Spleen (tissue), 11 donors: ENCODE data around the gene GARIN5B. TPM values are rescaled to one million over a fixed set of nuclear protein-coding genes. Genes with fewer than 3 reads are reported as not detected.

Experiments
- DNase-seq: peaks from one replicate; pipeline ENCODE4 v3.0.0-alpha.2; 2020
- H3K27ac ChIP-seq, 8 donors: fragments of 200-600 bp; sonication (generic) in 7 of 8; 1 replicate in 4 of 8; 2 replicates in 4 of 8; pipeline versions ENCODE4 v1.5.0 to v1.8.0; 2016 to 2021; ENCODE audit warnings: inconsistent platforms in 4 of 8, mild to moderate bottlenecking in 4 of 8, moderate library complexity in 1 of 8
- H3K27me3 ChIP-seq, 7 donors: fragments of 200-600 bp; sonication (generic) in 6 of 7; replicated peaks in 1 of 7; 1 replicate in 4 of 7; 2 replicates in 3 of 7; pipeline versions ENCODE4 v1.5.0 to v1.8.0; 2016 to 2021; ENCODE audit warnings: inconsistent platforms in 3 of 7, mild to moderate bottlenecking in 1 of 7
- H3K36me3 ChIP-seq, 6 donors: fragments of 200-600 bp; sonication (generic) in 5 of 6; 1 replicate in 4 of 6; 2 replicates in 2 of 6; pipeline versions ENCODE4 v1.5.0 to v1.8.0; 2016 to 2021; ENCODE audit warnings: inconsistent platforms in 2 of 6
- H3K4me1 ChIP-seq, 6 donors: fragments of 200-600 bp; sonication (generic) in 5 of 6; 1 replicate in 3 of 6; 2 replicates in 3 of 6; pipeline versions ENCODE4 v1.5.0 to v1.8.0; 2016 to 2021; ENCODE audit warnings: inconsistent platforms in 3 of 6
- H3K4me3 ChIP-seq, 8 donors: fragments of 200-600 bp; sonication (generic) in 7 of 8; 1 replicate in 4 of 8; 2 replicates in 4 of 8; pipeline versions ENCODE4 v1.5.0 to v1.8.0; 2016 to 2021; ENCODE audit warnings: inconsistent platforms in 4 of 8, mild to moderate bottlenecking in 4 of 8, moderate library complexity in 2 of 8
- H3K9me3 ChIP-seq, 8 donors: fragments of 200-600 bp; sonication (generic) in 7 of 8; 1 replicate in 4 of 8; 2 replicates in 4 of 8; pipeline versions ENCODE4 v1.5.0 to v1.8.0; 2016 to 2021; ENCODE audit warnings: inconsistent platforms in 4 of 8
- CTCF ChIP-seq, 11 experiments: fragments of 200-600 bp in 7 of 11; fragments of 450-650 bp in 4 of 11; sonication (generic) in 4 of 11; IDR thresholded peaks in 8 of 11; conservative IDR thresholded peaks in 3 of 11; 1 replicate in 7 of 11; 2 replicates in 4 of 11; pipeline versions ENCODE4 v1.4.0 to v1.8.0; 2016 to 2021; ENCODE audit warnings: antibody characterized with exemption in 11 of 11, inconsistent platforms in 4 of 11, mild to moderate bottlenecking in 1 of 11
- POLR2A ChIP-seq, 3 donors: fragments of 450-650 bp; IDR thresholded peaks; one replicate each; pipeline ENCODE4 v1.5.1; 2017; ENCODE audit warnings: antibody characterized with exemption in 3 of 3, mild to moderate bottlenecking in 1 of 3
- POLR2AphosphoS5 ChIP-seq, 3 donors: sonication (generic); formaldehyde crosslinking; IDR thresholded peaks; one replicate each; pipeline ENCODE4 v1.5.1; 2017; ENCODE audit warnings: antibody characterized with exemption in 3 of 3
- WGBS, 5 donors: extraction: QIAGEN DNeasy Blood & Tissue Kit in 3 of 5; methylation state at CpG; one replicate each; pipeline versions ENCODE4 v1.1.5 to v1.1.7; 2013 to 2018; 5-methylcytosine and 5-hydroxymethylcytosine counted together
- intact Hi-C: fragments of 100-400 bp; cut with DNase I; formaldehyde crosslinking; loops from one replicate; pipeline ENCODE4 v1.15.0; 2023; ENCODE audit warnings: low total_unique reads
- polyA plus RNA-seq, 3 donors: library from polyadenylated mRNA; stranded (reverse); fragments of 200-250 nt; gene quantifications; one replicate each; pipeline ENCODE4 v1.2.1, GENCODE V29; 2013
- total RNA-seq, 7 donors: library from RNA; depleted of rRNA in 3 of 7; stranded (reverse); fragments of >200 nt in 3 of 7; fragmentation: NEBNext Ultra II Directional in 4 of 7; extraction: Animal tissue kit (Norgen Biotek cat#: 25700) in 4 of 7; gene quantifications; one replicate each; pipeline versions ENCODE4 v1.1.0 to v1.2.1, GENCODE V29; 2016 to 2021
- donor health status: healthy with polysubstance abuse.
- donor health status: DM: no; HTN: no; CAD: no; lungs with moderate emphysema.
- donor health status: DM: no; HTN: no; CAD: no.
- donor health status: Bipolar disorder and iron deficiency.
- donor health status: healthy.
- donor health status: DM: no; HTN: no; CAD: no.
- donor health status: DM: yes; HTN: yes; CAD: no.

Gene GARIN5B
- total and polyA plus RNA-seq, 10 donors: not detected

DNA sequence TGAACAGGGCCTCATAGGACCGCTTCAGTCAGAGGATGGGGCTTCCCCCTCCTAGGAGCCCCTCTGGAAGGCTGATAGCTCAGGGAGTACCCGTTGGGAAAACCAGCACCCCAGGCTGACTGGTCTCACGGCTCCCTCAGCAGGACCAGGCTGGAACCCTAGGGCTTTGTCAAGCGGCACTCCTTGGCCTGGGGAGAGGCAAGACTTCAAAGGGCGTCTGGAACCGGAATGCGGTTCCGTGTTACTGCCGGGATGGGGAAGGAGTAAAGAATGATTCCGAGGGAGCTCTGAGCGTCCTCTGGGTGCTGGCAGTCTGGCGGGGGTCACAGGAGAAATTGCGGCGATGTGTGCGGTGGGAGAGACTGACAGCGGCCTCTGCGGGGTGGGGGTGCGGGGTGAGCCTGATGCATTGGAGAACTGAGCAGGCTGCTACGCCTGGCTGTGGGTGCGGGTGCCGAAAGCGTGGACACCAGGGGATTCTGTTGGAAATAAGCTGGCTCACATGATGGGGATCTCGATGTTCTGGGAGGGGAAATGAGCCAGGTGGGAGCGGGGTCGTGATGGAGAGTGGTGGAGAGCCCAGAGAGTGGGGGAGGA, 10.4 kb downstream of the GARIN5B start:
- H3K27ac ChIP-seq: no peak overlapping the region
- no peak for TF ChIP-seq CTCF (IDR thresholded peaks at IDR 0.05 in 8 of 11, conservative IDR thresholded peaks at IDR 0.05 in 3 of 11)
- TF ChIP-seq POLR2A (IDR thresholded peaks at IDR 0.05): no peak
- no peak for TF ChIP-seq POLR2AphosphoS5 (IDR thresholded peaks at IDR 0.05)
- DNase-seq: no peak
- WGBS, 5 donors: 63 to 75% (median 71%) methylated on average over 24 to 25 of the region's 25 CpGs
- H3K27me3 ChIP-seq: peaks cover 0 to 76% (median 44%) of the 10 kb centered on the region in 7 donors
- H3K4me3 ChIP-seq: no peak overlapping the region
- H3K9me3 ChIP-seq: no peaks in the 10 kb centered on the region
- intact Hi-C loops: no loop called here
- peaks cover 0 to 8% (median 0%) of the 10 kb centered on the region in 6 donors for H3K36me3 ChIP-seq
- H3K4me1 ChIP-seq: peaks cover 9 to 29% (median 18%) of the 10 kb centered on the region in 6 donors

- Histone ChIP-seq H3K9me3 (no peaks in the 10 kb centered on the region), H3K27ac (no peak overlapping the region), H3K4me3 (no peak overlapping the region), H3K27me3 (peaks cover 0 to 72% (median 44%) of the 10 kb centered on the region in 7 donors), H3K36me3 (peaks cover 0 to 14% (median 2%) of the 10 kb centered on the region in 6 donors), H3K4me1 (peaks cover 9 to 29% (median 18%) of the 10 kb centered on the region in 6 donors)
- no peak for DNase-seq
- WGBS, 5 donors: 35 to 69% (median 41%) methylated on average over 6 of the region's 6 CpGs
- intact Hi-C loops: no loop called here
- TF ChIP-seq POLR2A (IDR thresholded peaks at IDR 0.05) (no peak), POLR2AphosphoS5 (IDR thresholded peaks at IDR 0.05) (no peak), CTCF (IDR thresholded peaks at IDR 0.05 in 8 of 11, conservative IDR thresholded peaks at IDR 0.05 in 3 of 11) (no peak)
Observed at GRCh38 chr19:55352040-55352439, 11.0 kb downstream of the GARIN5B start.

DNA sequence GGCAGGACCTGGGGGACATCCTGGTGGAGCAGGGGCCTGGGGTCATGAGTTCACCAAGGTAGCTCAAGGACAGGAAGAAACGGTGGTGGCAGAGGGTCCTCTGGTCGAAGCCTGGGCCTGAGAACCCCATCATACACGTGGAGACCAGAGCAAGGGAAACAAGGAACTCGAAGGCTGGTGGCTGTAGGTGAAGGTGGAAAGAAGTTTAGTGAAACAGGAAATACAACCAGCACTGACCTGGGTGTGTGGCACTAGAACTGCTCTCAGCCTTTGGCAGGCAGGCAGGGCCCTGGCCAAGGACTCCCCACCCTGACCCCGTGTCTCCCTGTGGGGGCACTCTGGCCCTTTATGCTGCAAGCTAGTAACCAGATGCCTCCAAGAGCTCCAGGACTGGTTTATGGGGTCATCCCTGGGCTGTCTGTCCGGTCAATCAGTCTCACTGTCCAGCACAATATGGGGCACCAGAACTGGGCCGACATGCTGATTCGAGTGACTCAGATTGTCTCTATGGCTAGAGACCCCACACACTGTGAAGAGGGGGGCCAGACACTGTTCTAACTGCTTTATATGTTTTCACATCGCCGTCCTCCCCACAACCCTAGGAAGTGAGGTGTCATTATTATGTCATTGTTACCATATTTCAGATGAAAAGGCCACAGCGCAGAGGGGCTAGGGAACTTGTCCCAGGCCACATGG, 12.3 kb downstream of the GARIN5B start:
- TF ChIP-seq POLR2A (IDR thresholded peaks at IDR 0.05): no peak
- TF ChIP-seq POLR2AphosphoS5 (IDR thresholded peaks at IDR 0.05): no peak
- TF ChIP-seq CTCF (IDR thresholded peaks at IDR 0.05 in 8 of 11, conservative IDR thresholded peaks at IDR 0.05 in 3 of 11): no peak
- no peak for DNase-seq
- intact Hi-C loops: no loop called here
- Histone ChIP-seq H3K27me3 (peaks cover 0 to 59% (median 44%) of the 10 kb centered on the region in 7 donors), H3K9me3 (no peaks in the 10 kb centered on the region), H3K4me1 (peaks cover 9 to 29% (median 18%) of the 10 kb centered on the region in 6 donors), H3K27ac (no peak overlapping the region), H3K4me3 (no peak overlapping the region), H3K36me3 (peaks cover 0 to 27% (median 10%) of the 10 kb centered on the region in 6 donors)
- 59 to 71% (median 60%) methylated on average over 11 of the region's 11 CpGs for WGBS, 5 donors
